Panc1 (cell line): ENCODE data around the gene ATP5PB. TPM values are rescaled to one million over a fixed set of nuclear protein-coding genes. Genes with fewer than 3 reads are reported as not detected.

Source experiments
- ATAC-seq: fragments of 200-7000 bp; cut with Tn5 transposase; 2 replicates; pipeline ENCODE4 v1.9.1; 2020; ENCODE audit warnings: mild to moderate bottlenecking, moderate library complexity
- BruUV-seq: library from RNA; stranded (reverse); fragments of 400-500 nt; replicated peaks from 2 replicates; lab custom pipeline; 2021; lab: Mats Ljungman, UMichigan
- CTCF ChIA-PET: fragments of 300-600 bp; sonication (Branson Sonifier 250); formaldehyde crosslinking; loops from one replicate; lab custom pipeline; 2022; ENCODE audit warnings: antibody characterized with exemption; lab: Charles Lee
- POLR2A ChIA-PET: fragments of 300-600 bp; sonication (Branson Sonifier 250); formaldehyde crosslinking; loops from one replicate; lab custom pipeline; 2022; ENCODE audit warnings: antibody characterized with exemption; lab: Charles Lee
- DNase-seq: peaks from one replicate; pipeline ENCODE4 v3.0.0-alpha.2; 2010; ENCODE audit warnings: low read depth, low spot score
- H3K27ac ChIP-seq: 2 replicates; pipeline ENCODE4 v1.5.1; 2011; ENCODE audit warnings: mild to moderate bottlenecking, low read length, inconsistent platforms
- H3K27me3 ChIP-seq: fragments of 200-500 bp; sonication (Bioruptor generic); 2 replicates; pipeline ENCODE4 v1.6.0; 2014; ENCODE audit warnings: low read length, inconsistent platforms; ENCODE audit not compliant: control insufficient read depth, insufficient read depth
- H3K36me3 ChIP-seq: fragments of 200-500 bp; sonication (Bioruptor generic); 2 replicates; pipeline ENCODE4 v1.5.1; 2014; ENCODE audit warnings: inconsistent platforms, mild to moderate bottlenecking, low read length, moderate library complexity; ENCODE audit not compliant: control insufficient read depth, insufficient read depth
- H3K4me1 ChIP-seq: 2 replicates; pipeline ENCODE4 v1.5.1; 2011; ENCODE audit warnings: inconsistent platforms, mild to moderate bottlenecking, low read length, moderate library complexity; ENCODE audit not compliant: control insufficient read depth, insufficient read depth
- H3K4me3 ChIP-seq, 2 experiments: 2 replicates each; pipeline ENCODE4 v1.5.1; 2011 to 2012; ENCODE audit warnings: low read depth in 2 of 2, low read length in 2 of 2, mild to moderate bottlenecking in 2 of 2, inconsistent platforms in 1 of 2, moderate library complexity in 1 of 2
- H3K9me3 ChIP-seq: fragments of 200-500 bp; sonication (Bioruptor generic); 2 replicates; pipeline ENCODE4 v1.5.1; 2014; ENCODE audit warnings: low read depth, mild to moderate bottlenecking, inconsistent platforms, low read length, moderate library complexity; ENCODE audit not compliant: control insufficient read depth, insufficient read depth
- CTCF ChIP-seq: fragments of 450-650 bp; IDR thresholded peaks from 2 replicates; pipeline ENCODE4 v1.5.1; 2017; ENCODE audit warnings: mild to moderate bottlenecking
- POLR2AphosphoS5 ChIP-seq: IDR thresholded peaks from 2 replicates; pipeline ENCODE4 v1.6.1; 2012; ENCODE audit warnings: mild to moderate bottlenecking, low read depth, low read length, moderate library complexity
- REST ChIP-seq, 2 experiments: IDR thresholded peaks; 2 replicates each; pipeline ENCODE4 v1.6.1; 2011 to 2012; ENCODE audit warnings: low read depth in 2 of 2, control low read depth in 1 of 2, low read length in 1 of 2, mild to moderate bottlenecking in 1 of 2, moderate library complexity in 1 of 2; ENCODE audit not compliant: insufficient read depth in 1 of 2
- SIN3A ChIP-seq: IDR thresholded peaks from 2 replicates; pipeline ENCODE4 v1.6.1; 2012; ENCODE audit warnings: low read depth, mild to moderate bottlenecking, low read length, moderate library complexity, borderline replicate concordance; ENCODE audit not compliant: insufficient read depth
- TCF7L2 ChIP-seq: IDR thresholded peaks from 2 replicates; pipeline ENCODE4 v1.6.1; 2011; ENCODE audit warnings: mild to moderate bottlenecking, low read depth, low read length, inconsistent platforms
- in situ Hi-C: cut with HindIII; loops from 2 replicates; pipeline ENCODE4 v1.10.0; 2016; ENCODE audit warnings: low sequenced_read_pairs, low pct_unique_long_range_greater_than_20kb
- intact Hi-C: fragments of 100-400 bp; cut with micrococcal nuclease; formaldehyde crosslinking; loops from one replicate; pipeline ENCODE4 v1.10.0; 2022; ENCODE audit not compliant: unreplicated experiment
- total RNA-seq: library from RNA; stranded (reverse); gene quantifications from one replicate; pipeline ENCODE4 v1.2.1, GENCODE V29; 2021; ENCODE audit not compliant: unreplicated experiment

ATP5PB gene
- total RNA-seq, 1 experiment from 2014 or later = 178 TPM

- Histone ChIP-seq H3K36me3 (peaks cover 21% of the 10 kb centered on the region), H3K9me3 (no peaks in the 10 kb centered on the region), H3K27me3 (no peaks in the 10 kb centered on the region), H3K27ac (no peak overlapping the region), H3K4me3 (no peak overlapping the region), H3K4me1 (no peaks in the 10 kb centered on the region)
- DNase-seq (no peak), ATAC-seq (no peak)
- intact Hi-C loops (no loop called here), in situ Hi-C loops (no loop called here)
- no TSS peak for BruUV-seq
- ChIA-PET POLR2A (no interaction called here), CTCF (no interaction called here)
- TF ChIP-seq CTCF = no peak
- TF ChIP-seq SIN3A = no peak
- TF ChIP-seq REST (IDR thresholded peaks at IDR 0.05; ENCODE audit: insufficient read depth in 1 of 2, low read depth in 2 of 2, low read length in 1 of 2) = no peak
- TF ChIP-seq POLR2AphosphoS5 = no peak
- no peak for TF ChIP-seq TCF7L2
These were observed 12.5 kb downstream of the ATP5PB start for GRCh38 chr1:111461765-111462164.

- Histone ChIP-seq H3K4me3 (no peak overlapping the region), H3K9me3 (no peaks in the 10 kb centered on the region), H3K36me3 (peaks cover 17% of the 10 kb centered on the region), H3K4me1 (no peaks in the 10 kb centered on the region), H3K27ac (no peak overlapping the region), H3K27me3 (no peaks in the 10 kb centered on the region)
- ATAC-seq (no peak), DNase-seq (no peak)
- CTCF ChIA-PET = no interaction called here
- in situ Hi-C loops (no loop called here), intact Hi-C loops (no loop called here)
- POLR2A ChIA-PET = no interaction called here
- BruUV-seq = no TSS peak
- TF ChIP-seq SIN3A (no peak), TCF7L2 (no peak), REST (IDR thresholded peaks at IDR 0.05; ENCODE audit: insufficient read depth in 1 of 2, low read depth in 2 of 2, low read length in 1 of 2) (no peak), POLR2AphosphoS5 (no peak), CTCF (no peak)
These were observed 13.2 kb downstream of the ATP5PB start for GRCh38 chr1:111462370-111463028.
